PC-3 (cell line): ENCODE measurements around the gene SLC35E2B. TPM values are rescaled to one million over a fixed set of nuclear protein-coding genes. Genes with fewer than 3 reads are reported as not detected.

Experiments used
- ATAC-seq: fragments of 200-7000 bp; cut with Tn5 transposase; 2 replicates; pipeline ENCODE4 v1.9.1; 2020; ENCODE audit warnings: mild to moderate bottlenecking, moderate library complexity
- BruUV-seq: library from RNA; stranded (reverse); fragments of 400-500 nt; replicated peaks from 2 replicates; lab custom pipeline; 2021; lab: Mats Ljungman, UMichigan
- CTCF ChIA-PET: fragments of 300-600 bp; sonication (Branson Sonifier 250); formaldehyde crosslinking; loops from one replicate; lab custom pipeline; 2022; ENCODE audit warnings: antibody characterized with exemption; lab: Charles Lee
- POLR2A ChIA-PET: fragments of 300-600 bp; sonication (Branson Sonifier 250); formaldehyde crosslinking; loops from one replicate; lab custom pipeline; 2022; ENCODE audit warnings: antibody characterized with exemption; ENCODE audit not compliant: unreplicated experiment; lab: Charles Lee
- DNase-seq: peaks from one replicate; pipeline ENCODE4 v3.0.0-alpha.2; 2015
- H2AFZ ChIP-seq: fragments of 300-600 bp; sonication (generic); 2 replicates; pipeline ENCODE4 v1.6.0; 2016; ENCODE audit warnings: antibody characterized with exemption, low read length
- H3F3A ChIP-seq: fragments of 300-600 bp; sonication (generic); one replicate; pipeline ENCODE4 v1.6.0; 2017; ENCODE audit warnings: antibody characterized with exemption, low read length, control low read depth, mild to moderate bottlenecking; ENCODE audit not compliant: unreplicated experiment
- H3K27ac ChIP-seq: fragments of 300-600 bp; sonication (generic); 2 replicates; pipeline ENCODE4 v1.5.1; 2016; ENCODE audit warnings: mild to moderate bottlenecking, low read length
- H3K27me3 ChIP-seq: fragments of 300-600 bp; sonication (generic); 2 replicates; pipeline ENCODE4 v1.6.1; 2016; ENCODE audit warnings: low read length, mixed read lengths
- H3K36me3 ChIP-seq: fragments of 300-600 bp; sonication (generic); 2 replicates; pipeline ENCODE4 v1.6.1; 2016; ENCODE audit warnings: low read depth, mixed run types, low read length, mixed read lengths
- H3K4me1 ChIP-seq: fragments of 300-600 bp; sonication (generic); 2 replicates; pipeline ENCODE4 v1.5.1; 2016; ENCODE audit warnings: low read length; ENCODE audit not compliant: insufficient read depth
- H3K4me2 ChIP-seq: fragments of 300-600 bp; sonication (generic); 2 replicates; pipeline ENCODE4 v1.6.0; 2016; ENCODE audit warnings: low read length
- H3K4me3 ChIP-seq: fragments of 300-600 bp; sonication (generic); 2 replicates; pipeline ENCODE4 v1.5.1; 2016; ENCODE audit warnings: mild to moderate bottlenecking, low read length, mixed read lengths
- H3K79me2 ChIP-seq: fragments of 300-600 bp; sonication (generic); 2 replicates; pipeline ENCODE4 v1.6.1; 2017; ENCODE audit warnings: low read length, mixed read lengths
- H3K9ac ChIP-seq: fragments of 300-600 bp; sonication (generic); 2 replicates; pipeline ENCODE4 v1.6.0; 2016; ENCODE audit warnings: mild to moderate bottlenecking, low read length
- H3K9me2 ChIP-seq: fragments of 300-600 bp; sonication (generic); replicated peaks from 2 replicates; pipeline ENCODE4 v1.6.1; 2016; ENCODE audit warnings: mixed run types, low read length, mixed read lengths
- H3K9me3 ChIP-seq: fragments of 300-600 bp; sonication (generic); 2 replicates; pipeline ENCODE4 v1.6.1; 2016; ENCODE audit warnings: low read length, mixed read lengths
- H4K20me1 ChIP-seq: fragments of 300-600 bp; sonication (generic); 2 replicates; pipeline ENCODE4 v1.6.1; 2016; ENCODE audit warnings: low read length, mixed read lengths
- EZH2 ChIP-seq: fragments of 300-600 bp; sonication (generic); IDR thresholded peaks from one replicate; pipeline ENCODE4 v1.6.1; 2017; ENCODE audit warnings: antibody characterized with exemption, mild to moderate bottlenecking, low read length; ENCODE audit not compliant: unreplicated experiment
- EZH2phosphoT487 ChIP-seq: fragments of 300-600 bp; sonication (generic); IDR thresholded peaks from 2 replicates; pipeline ENCODE4 v1.6.1; 2018; ENCODE audit warnings: mild to moderate bottlenecking, antibody characterized with exemption, low read length, borderline replicate concordance
- intact Hi-C: fragments of 100-400 bp; cut with micrococcal nuclease; formaldehyde crosslinking; loops from 2 replicates; pipeline ENCODE4 v1.9.0; 2023
- total RNA-seq: library from RNA; depleted of rRNA; stranded (reverse); fragments of >200 nt; gene quantifications from 2 replicates; pipeline ENCODE4 v1.2.3, GENCODE V29; 2014
- TF ChIP-seq, protein P1 (sequence below): fragments of 300-600 bp; sonication (generic); conservative IDR thresholded peaks from 2 replicates; pipeline ENCODE4 v1.5.1; 2017; ENCODE audit warnings: antibody characterized with exemption, low read depth, mild to moderate bottlenecking, low read length

The SLC35E2B gene
- total RNA-seq, 1 experiment from 2014 or later: 38.1 TPM

DNA sequence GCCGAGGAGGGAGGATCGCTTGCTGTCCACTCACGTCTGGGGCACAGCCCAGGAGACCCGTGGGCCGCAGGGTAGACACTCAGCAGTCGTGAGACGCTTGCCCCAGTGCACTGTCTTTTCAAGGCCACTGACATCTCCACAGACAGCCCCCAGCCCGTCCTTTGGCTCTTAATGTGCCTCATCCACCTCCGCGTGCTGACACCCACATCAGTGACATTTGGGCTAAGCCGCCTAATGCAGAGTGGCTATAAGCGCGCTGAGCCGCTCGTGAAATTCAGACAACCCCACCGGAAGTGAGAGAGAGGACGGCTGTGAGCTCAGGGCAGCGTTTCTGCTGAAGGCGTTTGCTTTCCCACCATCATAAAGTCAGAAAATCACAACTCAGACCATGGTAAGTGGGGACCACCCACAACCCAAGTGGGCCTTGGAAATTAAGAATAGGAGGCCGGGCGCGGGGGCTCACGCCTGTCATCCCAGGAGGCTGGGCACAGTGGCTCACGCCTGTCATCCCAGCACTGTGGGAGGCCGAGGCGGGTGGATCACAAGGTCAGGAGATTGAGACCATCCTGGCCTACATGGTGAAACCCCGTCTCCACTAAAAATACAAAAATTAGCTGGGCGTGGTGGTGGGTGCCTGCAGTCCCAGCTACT, 8.4 kb downstream of the SLC35E2B start:
- no peaks in the 10 kb centered on the region for H3K9me2 ChIP-seq
- peaks cover 45% of the 10 kb centered on the region for H3K79me2 ChIP-seq
- no TSS peak for BruUV-seq
- peaks cover 8% of the 10 kb centered on the region for H3K4me1 ChIP-seq
- intact Hi-C loops: loop anchor here (10.0 kb wide), 1 partner anchor 221 kb away; no protein-coding TSS in a partner anchor
- no peaks in the 10 kb centered on the region for H3K9me3 ChIP-seq
- TF ChIP-seq EZH2phosphoT487 (no peak), EZH2 (no peak)
- TF ChIP-seq, protein P1, sequence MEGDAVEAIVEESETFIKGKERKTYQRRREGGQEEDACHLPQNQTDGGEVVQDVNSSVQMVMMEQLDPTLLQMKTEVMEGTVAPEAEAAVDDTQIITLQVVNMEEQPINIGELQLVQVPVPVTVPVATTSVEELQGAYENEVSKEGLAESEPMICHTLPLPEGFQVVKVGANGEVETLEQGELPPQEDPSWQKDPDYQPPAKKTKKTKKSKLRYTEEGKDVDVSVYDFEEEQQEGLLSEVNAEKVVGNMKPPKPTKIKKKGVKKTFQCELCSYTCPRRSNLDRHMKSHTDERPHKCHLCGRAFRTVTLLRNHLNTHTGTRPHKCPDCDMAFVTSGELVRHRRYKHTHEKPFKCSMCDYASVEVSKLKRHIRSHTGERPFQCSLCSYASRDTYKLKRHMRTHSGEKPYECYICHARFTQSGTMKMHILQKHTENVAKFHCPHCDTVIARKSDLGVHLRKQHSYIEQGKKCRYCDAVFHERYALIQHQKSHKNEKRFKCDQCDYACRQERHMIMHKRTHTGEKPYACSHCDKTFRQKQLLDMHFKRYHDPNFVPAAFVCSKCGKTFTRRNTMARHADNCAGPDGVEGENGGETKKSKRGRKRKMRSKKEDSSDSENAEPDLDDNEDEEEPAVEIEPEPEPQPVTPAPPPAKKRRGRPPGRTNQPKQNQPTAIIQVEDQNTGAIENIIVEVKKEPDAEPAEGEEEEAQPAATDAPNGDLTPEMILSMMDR: no peak
- ChIA-PET POLR2A (no interaction called here), CTCF (no interaction called here)
- no peak overlapping the region for H3K9ac ChIP-seq
- peaks cover 6% of the 10 kb centered on the region; the same call in 1 of the 2 replicates for H3K36me3 ChIP-seq
- no peaks in the 10 kb centered on the region for H4K20me1 ChIP-seq
- H3F3A ChIP-seq: no peaks in the 10 kb centered on the region
- no peak overlapping the region for H3K4me3 ChIP-seq
- no peaks in the 10 kb centered on the region for H3K27me3 ChIP-seq
- no peak overlapping the region for H2AFZ ChIP-seq
- no peak for ATAC-seq
- H3K4me2 ChIP-seq: no peak overlapping the region
- H3K27ac ChIP-seq: no peak overlapping the region
- DNase-seq: no peak

DNA sequence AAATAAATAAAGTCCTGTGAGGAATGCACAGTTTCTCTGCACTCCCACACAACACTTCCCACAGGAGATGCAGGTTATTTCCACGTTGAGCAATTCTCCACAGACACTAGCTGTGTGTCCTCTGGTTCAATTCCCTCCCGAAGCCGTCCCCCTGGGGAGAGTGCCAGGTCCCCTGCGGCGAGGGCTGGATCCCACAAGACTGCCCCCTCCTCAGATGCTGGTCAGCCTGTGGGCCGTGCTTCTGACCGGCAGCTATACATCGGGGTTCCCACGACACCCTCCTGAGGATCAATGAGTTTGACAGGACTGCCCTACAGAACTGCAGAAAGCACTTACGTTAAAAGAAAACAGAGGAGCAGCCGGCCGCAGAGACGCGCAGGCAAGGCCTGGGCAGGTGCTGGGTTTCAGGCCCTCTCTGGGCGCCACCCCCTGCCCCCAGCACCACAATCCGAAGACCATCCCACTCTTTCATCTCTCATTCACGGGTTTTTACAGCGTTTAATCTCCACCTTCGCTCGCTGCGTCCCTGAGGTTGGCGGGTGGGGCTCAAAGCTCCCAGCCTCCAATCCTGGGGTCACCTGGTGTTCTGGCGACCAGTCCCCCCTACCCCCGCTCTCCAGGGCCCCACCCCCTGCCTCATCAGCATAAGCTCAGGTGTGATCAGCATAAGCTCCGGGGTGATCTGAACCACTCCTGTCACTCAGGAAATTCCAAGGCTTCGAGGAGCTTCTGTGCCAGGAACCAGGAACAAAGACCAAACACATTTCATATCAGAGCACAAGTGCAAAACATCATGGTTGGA, 9.3 kb downstream of the SLC35E2B start:
- Histone ChIP-seq H3K9ac (no peak overlapping the region), H3K4me3 (no peak overlapping the region), H3K4me1 (peaks cover 8% of the 10 kb centered on the region), H4K20me1 (no peaks in the 10 kb centered on the region), H3F3A (no peaks in the 10 kb centered on the region), H3K79me2 (peaks cover 54% of the 10 kb centered on the region), H3K36me3 (peaks cover 6% of the 10 kb centered on the region; the same call in 1 of the 2 replicates), H3K27ac (no peak overlapping the region), H3K4me2 (no peak overlapping the region), H3K9me3 (no peaks in the 10 kb centered on the region), H3K9me2 (no peaks in the 10 kb centered on the region), H2AFZ (no peak overlapping the region), H3K27me3 (no peaks in the 10 kb centered on the region)
- ChIA-PET CTCF (no interaction called here), POLR2A (no interaction called here)
- no TSS peak for BruUV-seq
- ATAC-seq (no peak), DNase-seq (no peak)
- TF ChIP-seq EZH2phosphoT487: no peak
- TF ChIP-seq EZH2: no peak
- TF ChIP-seq, protein P1: no peak
- intact Hi-C loops: loop anchor here (10.0 kb wide), 1 partner anchor 221 kb away; no protein-coding TSS in a partner anchor
